Caco-2 (cell line): ENCODE data around the gene CERK. TPM values are rescaled to one million over a fixed set of nuclear protein-coding genes. Genes with fewer than 3 reads are reported as not detected.

Experiments used
- BruUV-seq: library from RNA; stranded (reverse); fragments of 400-500 nt; replicated peaks from 2 replicates; lab custom pipeline; 2021; lab: Mats Ljungman, UMichigan
- CTCF ChIA-PET: fragments of 300-600 bp; sonication (Branson Sonifier 250); formaldehyde crosslinking; loops from one replicate; lab custom pipeline; 2022; ENCODE audit warnings: antibody characterized with exemption; lab: Charles Lee
- POLR2A ChIA-PET: fragments of 300-600 bp; sonication (Branson Sonifier 250); formaldehyde crosslinking; loops from one replicate; lab custom pipeline; 2022; ENCODE audit warnings: antibody characterized with exemption; lab: Charles Lee
- DNase-seq, 2 experiments: peaks; one replicate each; pipeline versions ENCODE4 v3.0.0 to v3.0.0-alpha.2; 2020 to 2022
- H3K27me3 ChIP-seq: replicated peaks from 2 replicates; pipeline ENCODE4 v1.6.0; 2011; ENCODE audit warnings: low read length; ENCODE audit not compliant: control insufficient read depth, insufficient read depth
- H3K36me3 ChIP-seq: 2 replicates; pipeline ENCODE4 v1.5.1; 2011; ENCODE audit warnings: low read length; ENCODE audit not compliant: control insufficient read depth, insufficient read depth
- H3K4me1 ChIP-seq: fragments of 250-450 bp; sonication (Bioruptor Pico); 2 replicates; pipeline ENCODE4 v1.5.1; 2020; ENCODE audit warnings: mild to moderate bottlenecking
- H3K4me3 ChIP-seq: 2 replicates; pipeline ENCODE4 v1.5.1; 2011; ENCODE audit warnings: low read depth, mild to moderate bottlenecking, control low read depth, low read length
- H3K9me3 ChIP-seq: fragments of 250-450 bp; sonication (Bioruptor Pico); 2 replicates; pipeline ENCODE4 v1.5.1; 2020; ENCODE audit warnings: mild to moderate bottlenecking, moderate library complexity
- H3K27ac Mint-ChIP-seq: one replicate; pipeline ENCODE4 v1.8.0; 2022; ENCODE audit warnings: mixed read lengths; ENCODE audit not compliant: unreplicated experiment
- H3K27me3 Mint-ChIP-seq: one replicate; pipeline ENCODE4 v1.8.0; 2022; ENCODE audit warnings: mixed read lengths; ENCODE audit not compliant: insufficient read depth, unreplicated experiment
- H3K36me3 Mint-ChIP-seq: one replicate; pipeline ENCODE4 v1.8.0; 2022; ENCODE audit warnings: mild to moderate bottlenecking, mixed read lengths; ENCODE audit not compliant: insufficient read depth, unreplicated experiment
- H3K4me1 Mint-ChIP-seq: one replicate; pipeline ENCODE4 v1.8.0; 2022; ENCODE audit warnings: low read depth, mixed read lengths; ENCODE audit not compliant: unreplicated experiment
- H3K4me3 Mint-ChIP-seq: one replicate; pipeline ENCODE4 v1.8.0; 2022; ENCODE audit warnings: mild to moderate bottlenecking, moderate library complexity, mixed read lengths; ENCODE audit not compliant: unreplicated experiment
- H3K9me3 Mint-ChIP-seq: one replicate; pipeline ENCODE4 v1.8.0; 2022; ENCODE audit warnings: mixed read lengths; ENCODE audit not compliant: unreplicated experiment
- CTCF ChIP-seq, 2 experiments: fragments of 200-600 bp in 1 of 2; IDR thresholded peaks; 1 replicate in 1 of 2; 2 replicates in 1 of 2; pipeline versions ENCODE4 v1.5.1 to v1.8.0; 2011 to 2022; ENCODE audit warnings: antibody characterized with exemption in 1 of 2, control low read depth in 1 of 2, inconsistent platforms in 1 of 2, low read depth in 1 of 2, low read length in 1 of 2, mild to moderate bottlenecking in 1 of 2, moderate library complexity in 1 of 2; ENCODE audit not compliant: insufficient read depth in 1 of 2, severe bottlenecking in 1 of 2, unreplicated experiment in 1 of 2
- intact Hi-C: fragments of 100-400 bp; cut with micrococcal nuclease; formaldehyde crosslinking; loops from one replicate; pipeline ENCODE4 v1.10.0; 2022; ENCODE audit not compliant: unreplicated experiment
- total RNA-seq: library from RNA; stranded (reverse); gene quantifications from 2 replicates; pipeline ENCODE4 v1.2.3, GENCODE V29; 2022

CERK gene
- total RNA-seq, 1 experiment from 2014 or later = 35.0 TPM

DNA sequence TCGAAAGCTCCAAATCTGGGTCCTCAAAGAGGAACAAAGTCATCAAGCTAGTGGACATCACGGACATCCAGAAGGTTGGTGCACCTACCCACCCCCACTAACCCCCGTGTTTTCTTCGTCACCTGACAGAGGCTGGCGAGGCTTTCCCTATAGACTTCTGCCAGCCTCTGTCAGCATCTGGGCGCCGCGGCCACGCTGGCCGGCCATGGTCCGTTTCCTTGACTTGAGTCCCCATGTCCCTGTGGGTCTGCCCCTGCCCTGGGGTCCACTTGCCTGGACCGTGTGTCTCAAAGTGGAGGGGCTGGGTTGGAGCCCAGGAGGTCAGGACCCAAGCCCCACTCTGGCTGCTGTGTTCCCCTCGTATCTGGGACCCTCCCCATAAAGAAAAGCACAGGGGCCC is 62.6 kb downstream of the CERK start:
- Histone ChIP-seq H3K9me3 (no peaks in the 10 kb centered on the region), H3K36me3 (no peaks in the 10 kb centered on the region), H3K4me3 (no peak overlapping the region), H3K4me1 (peaks cover 6% of the 10 kb centered on the region), H3K27me3 (no peaks in the 10 kb centered on the region)
- peaks cover 10% of the 10 kb centered on the region for H3K36me3 Mint-ChIP-seq
- H3K4me3 Mint-ChIP-seq = no peak overlapping the region
- no peaks in the 10 kb centered on the region for H3K4me1 Mint-ChIP-seq
- H3K27ac Mint-ChIP-seq = no peak overlapping the region
- ChIA-PET POLR2A (no interaction called here), CTCF (interaction anchor here (1.4 kb wide), 1 partner anchor 112 kb away, joined by 6 read pairs; no protein-coding TSS in a partner anchor)
- H3K27me3 Mint-ChIP-seq = no peaks in the 10 kb centered on the region
- BruUV-seq = no TSS peak
- DNase-seq = no peak
- H3K9me3 Mint-ChIP-seq = no peaks in the 10 kb centered on the region
- intact Hi-C loops = no loop called here
- TF ChIP-seq CTCF (IDR thresholded peaks at IDR 0.05; ENCODE audit: insufficient read depth in 1 of 2, low read depth in 1 of 2, low read length in 1 of 2, severe bottlenecking in 1 of 2, unreplicated experiment in 1 of 2) = no peak

- BruUV-seq = no TSS peak
- intact Hi-C loops = no loop called here
- CTCF ChIA-PET = interaction anchor here (1.4 kb wide), 1 partner anchor 111 kb away, joined by 6 read pairs; no protein-coding TSS in a partner anchor
Observed at GRCh38 chr22:46674906-46675305, 63.1 kb downstream of the CERK start.

DNA sequence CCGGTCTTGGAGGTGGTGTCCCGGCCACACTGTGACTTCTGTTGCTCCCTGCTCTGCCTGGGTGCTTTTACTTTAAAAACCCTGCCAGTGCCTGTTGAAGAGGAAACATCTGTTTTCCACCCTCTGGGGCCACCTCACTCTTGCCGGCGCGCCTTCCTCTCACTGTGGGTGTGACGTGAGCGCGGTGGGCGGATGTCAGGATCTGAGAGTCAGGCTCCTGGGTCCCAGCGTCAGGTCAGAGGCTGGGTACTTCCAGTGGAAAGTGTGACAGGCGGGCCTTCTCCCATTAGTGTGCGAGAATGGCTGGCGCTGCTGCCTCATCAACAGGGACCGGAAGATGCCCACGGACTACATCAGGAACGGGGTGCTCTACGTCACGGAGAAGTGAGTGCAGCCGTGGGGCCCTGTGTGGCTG is 63.7 kb downstream of the CERK start:
- no TSS peak for BruUV-seq
- Mint-ChIP-seq H3K4me3 (no peak overlapping the region), H3K4me1 (no peaks in the 10 kb centered on the region), H3K27ac (no peak overlapping the region), H3K27me3 (no peaks in the 10 kb centered on the region), H3K9me3 (no peaks in the 10 kb centered on the region), H3K36me3 (peaks cover 10% of the 10 kb centered on the region)
- TF ChIP-seq CTCF (IDR thresholded peaks at IDR 0.05; ENCODE audit: insufficient read depth in 1 of 2, low read depth in 1 of 2, low read length in 1 of 2, severe bottlenecking in 1 of 2, unreplicated experiment in 1 of 2) = no peak
- H3K27me3 ChIP-seq = no peaks in the 10 kb centered on the region
- CTCF ChIA-PET = no interaction called here
- intact Hi-C loops = no loop called here
- no peak for DNase-seq
- POLR2A ChIA-PET = no interaction called here
- H3K4me3 ChIP-seq = no peak overlapping the region
- H3K4me1 ChIP-seq = peaks cover 6% of the 10 kb centered on the region
- H3K9me3 ChIP-seq = no peaks in the 10 kb centered on the region
- H3K36me3 ChIP-seq = no peaks in the 10 kb centered on the region

More at GRCh38 chr22:46674906-46675305, 63.1 kb downstream of the CERK start:
- TF ChIP-seq CTCF (IDR thresholded peaks at IDR 0.05; ENCODE audit: insufficient read depth in 1 of 2, low read depth in 1 of 2, low read length in 1 of 2, severe bottlenecking in 1 of 2, unreplicated experiment in 1 of 2) = no peak
- Histone ChIP-seq H3K27me3 (no peaks in the 10 kb centered on the region), H3K9me3 (no peaks in the 10 kb centered on the region), H3K36me3 (no peaks in the 10 kb centered on the region), H3K4me3 (no peak overlapping the region), H3K4me1 (peaks cover 6% of the 10 kb centered on the region)
- no peaks in the 10 kb centered on the region for H3K4me1 Mint-ChIP-seq
- H3K4me3 Mint-ChIP-seq = no peak overlapping the region
- DNase-seq = no peak
- H3K9me3 Mint-ChIP-seq = no peaks in the 10 kb centered on the region
- POLR2A ChIA-PET = no interaction called here
- no peaks in the 10 kb centered on the region for H3K27me3 Mint-ChIP-seq
- peaks cover 10% of the 10 kb centered on the region for H3K36me3 Mint-ChIP-seq
- no peak overlapping the region for H3K27ac Mint-ChIP-seq
